Astrocyte (in vitro differentiated cells and primary cell): Measurements from ENCODE around the gene POLDIP3. TPM values are rescaled to one million over a fixed set of nuclear protein-coding genes. Genes with fewer than 3 reads are reported as not detected.
"Not testable (repeated sequence)": the region's sequence is repeated elsewhere in the genome, so short reads cannot be mapped to it uniquely, and the experiment has no call there.

Source experiments
- DNase-seq: peaks from one replicate; pipeline ENCODE4 v3.0.0-alpha.2; 2010; ENCODE audit warnings: low read depth
- FAIRE-seq: peaks from 2 replicates; lab custom pipeline; 2011; peaks lifted over from hg19 to GRCh38; lab: Jason Lieb, UNC
- H2AFZ ChIP-seq: 2 replicates; pipeline ENCODE4 v1.6.0; 2012; ENCODE audit warnings: low read depth, low read length, inconsistent platforms
- H3K27ac ChIP-seq: 2 replicates; pipeline ENCODE4 v1.5.1; 2011; ENCODE audit warnings: low read depth, low read length, inconsistent platforms
- H3K27me3 ChIP-seq: 2 replicates; pipeline ENCODE4 v1.6.0; 2011; ENCODE audit warnings: low read length, inconsistent platforms; ENCODE audit not compliant: insufficient read depth
- H3K36me3 ChIP-seq: 2 replicates; pipeline ENCODE4 v1.5.1; 2011; ENCODE audit warnings: low read length, inconsistent platforms; ENCODE audit not compliant: insufficient read depth
- H3K4me1 ChIP-seq: 2 replicates; pipeline ENCODE4 v1.5.1; 2011; ENCODE audit warnings: low read length, inconsistent platforms; ENCODE audit not compliant: insufficient read depth
- H3K4me2 ChIP-seq: 2 replicates; pipeline ENCODE4 v1.6.0; 2012; ENCODE audit warnings: low read length, inconsistent platforms
- H3K4me3 ChIP-seq: 2 replicates; pipeline ENCODE4 v1.5.1; 2011; ENCODE audit warnings: low read depth, mild to moderate bottlenecking, low read length, inconsistent platforms; ENCODE audit not compliant: insufficient read depth
- H3K79me2 ChIP-seq: 2 replicates; pipeline ENCODE4 v1.6.0; 2012; ENCODE audit warnings: mild to moderate bottlenecking, low read length, inconsistent platforms; ENCODE audit not compliant: insufficient read depth
- H3K9ac ChIP-seq: 2 replicates; pipeline ENCODE4 v1.6.0; 2012; ENCODE audit warnings: mild to moderate bottlenecking, low read length, inconsistent platforms
- H3K9me3 ChIP-seq: 2 replicates; pipeline ENCODE4 v1.5.1; 2012; ENCODE audit warnings: low read depth, mild to moderate bottlenecking, low read length, inconsistent platforms; ENCODE audit not compliant: insufficient read depth
- H4K20me1 ChIP-seq: 2 replicates; pipeline ENCODE4 v1.6.0; 2012; ENCODE audit warnings: low read length, inconsistent platforms; ENCODE audit not compliant: insufficient read depth
- H3K27ac Mint-ChIP-seq: one replicate; pipeline ENCODE4 v1.8.0; 2021; ENCODE audit warnings: mild to moderate bottlenecking, mixed read lengths; ENCODE audit not compliant: unreplicated experiment
- H3K27me3 Mint-ChIP-seq: one replicate; pipeline ENCODE4 v1.8.0; 2021; ENCODE audit warnings: low read depth, mixed read lengths; ENCODE audit not compliant: unreplicated experiment
- H3K36me3 Mint-ChIP-seq: one replicate; pipeline ENCODE4 v1.8.0; 2021; ENCODE audit warnings: low read depth, mixed read lengths; ENCODE audit not compliant: unreplicated experiment
- H3K4me1 Mint-ChIP-seq: one replicate; pipeline ENCODE4 v1.8.0; 2021; ENCODE audit warnings: low read depth, mixed read lengths; ENCODE audit not compliant: unreplicated experiment
- H3K4me3 Mint-ChIP-seq: one replicate; pipeline ENCODE4 v1.8.0; 2021; ENCODE audit warnings: mild to moderate bottlenecking, moderate library complexity, mixed read lengths; ENCODE audit not compliant: unreplicated experiment
- H3K9me3 Mint-ChIP-seq: one replicate; pipeline ENCODE4 v1.8.0; 2021; ENCODE audit warnings: mild to moderate bottlenecking, mixed read lengths; ENCODE audit not compliant: unreplicated experiment
- EZH2 ChIP-seq: IDR thresholded peaks from 2 replicates; pipeline ENCODE4 v1.6.1; 2012; ENCODE audit warnings: mild to moderate bottlenecking, low read length, inconsistent platforms; ENCODE audit not compliant: insufficient read depth
- total RNA-seq: library from RNA; stranded (reverse); gene quantifications from 2 replicates; pipeline ENCODE4 v1.2.1, GENCODE V29; 2021
- TF ChIP-seq, protein P1 (sequence below): IDR thresholded peaks from 2 replicates; pipeline ENCODE4 v1.5.1; 2011; ENCODE audit warnings: low read depth, mild to moderate bottlenecking, inconsistent platforms, low read length, moderate library complexity; ENCODE audit not compliant: insufficient read depth

Gene POLDIP3
- total RNA-seq, 1 donor from 2014 or later, result 57.1 TPM

GRCh38 chr22:42617155-42617983, 2.7 kb upstream of the POLDIP3 start:
- no peak overlapping the region for H3K4me2 ChIP-seq
- peaks cover 22% of the 10 kb centered on the region for H3K4me1 Mint-ChIP-seq

DNA sequence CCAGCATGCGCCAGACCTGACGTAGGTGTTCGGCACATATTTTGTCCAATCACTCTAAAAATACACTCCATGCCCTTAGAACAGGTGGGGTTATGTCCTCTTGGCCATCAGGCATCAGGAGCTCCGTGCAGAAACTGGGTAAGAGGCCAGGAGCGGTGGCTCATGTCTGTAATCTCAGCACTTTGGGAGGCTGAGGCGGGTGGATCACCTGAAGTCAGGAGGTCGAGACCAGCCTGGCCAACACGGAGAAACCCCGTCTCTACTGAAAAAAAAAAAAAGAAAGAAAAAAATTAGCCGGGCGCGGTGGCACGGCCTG, 1.1 kb upstream of the POLDIP3 start:
- Histone ChIP-seq H3K4me2 (peak overlapping the region; percentile 54), H3K4me1 (peaks cover 31% of the 10 kb centered on the region), H3K79me2 (peaks cover 34% of the 10 kb centered on the region), H3K27ac (peak overlapping the region; percentile 99), H4K20me1 (peaks cover 42% of the 10 kb centered on the region), H3K9ac (peak overlapping the region; percentile 4)
- FAIRE-seq, H3K9me3 Mint-ChIP-seq, H3K9me3 ChIP-seq, H3K36me3 ChIP-seq, H3K27me3 ChIP-seq, H3K4me3 ChIP-seq, H3K36me3 Mint-ChIP-seq, H2AFZ ChIP-seq, H3K27me3 Mint-ChIP-seq, DNase-seq: not testable (repeated sequence)
- H3K4me3 Mint-ChIP-seq, result peak overlapping the region; percentile 90
- peak overlapping the region; percentile 99 for H3K27ac Mint-ChIP-seq
- H3K4me1 Mint-ChIP-seq, result peaks cover 22% of the 10 kb centered on the region

More at GRCh38 chr22:42617155-42617983, 2.7 kb upstream of the POLDIP3 start:
- FAIRE-seq (no peak), DNase-seq (no peak)
- no peak overlapping the region for H3K27ac ChIP-seq
- no peaks in the 10 kb centered on the region for H3K27me3 Mint-ChIP-seq
- H3K9me3 Mint-ChIP-seq, result no peaks in the 10 kb centered on the region
- H3K79me2 ChIP-seq, result peaks cover 19% of the 10 kb centered on the region
- no peaks in the 10 kb centered on the region for H3K9me3 ChIP-seq
- no peak overlapping the region for H3K9ac ChIP-seq
- H2AFZ ChIP-seq, result no peak overlapping the region
- no peak overlapping the region for H3K4me3 ChIP-seq
- TF ChIP-seq, protein P1, sequence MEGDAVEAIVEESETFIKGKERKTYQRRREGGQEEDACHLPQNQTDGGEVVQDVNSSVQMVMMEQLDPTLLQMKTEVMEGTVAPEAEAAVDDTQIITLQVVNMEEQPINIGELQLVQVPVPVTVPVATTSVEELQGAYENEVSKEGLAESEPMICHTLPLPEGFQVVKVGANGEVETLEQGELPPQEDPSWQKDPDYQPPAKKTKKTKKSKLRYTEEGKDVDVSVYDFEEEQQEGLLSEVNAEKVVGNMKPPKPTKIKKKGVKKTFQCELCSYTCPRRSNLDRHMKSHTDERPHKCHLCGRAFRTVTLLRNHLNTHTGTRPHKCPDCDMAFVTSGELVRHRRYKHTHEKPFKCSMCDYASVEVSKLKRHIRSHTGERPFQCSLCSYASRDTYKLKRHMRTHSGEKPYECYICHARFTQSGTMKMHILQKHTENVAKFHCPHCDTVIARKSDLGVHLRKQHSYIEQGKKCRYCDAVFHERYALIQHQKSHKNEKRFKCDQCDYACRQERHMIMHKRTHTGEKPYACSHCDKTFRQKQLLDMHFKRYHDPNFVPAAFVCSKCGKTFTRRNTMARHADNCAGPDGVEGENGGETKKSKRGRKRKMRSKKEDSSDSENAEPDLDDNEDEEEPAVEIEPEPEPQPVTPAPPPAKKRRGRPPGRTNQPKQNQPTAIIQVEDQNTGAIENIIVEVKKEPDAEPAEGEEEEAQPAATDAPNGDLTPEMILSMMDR, result no peak
- no peak for TF ChIP-seq EZH2
- peaks cover 29% of the 10 kb centered on the region for H3K4me1 ChIP-seq
- no peak overlapping the region for H3K27ac Mint-ChIP-seq
- H3K36me3 Mint-ChIP-seq, result peaks cover 7% of the 10 kb centered on the region
- H3K36me3 ChIP-seq, result peaks cover 2% of the 10 kb centered on the region
- H3K4me3 Mint-ChIP-seq, result no peak overlapping the region
- no peaks in the 10 kb centered on the region for H3K27me3 ChIP-seq
- H4K20me1 ChIP-seq, result peaks cover 34% of the 10 kb centered on the region

GRCh38 chr22:42615092-42615859, 593 bp upstream of the POLDIP3 start:
- H3K9me3 Mint-ChIP-seq, result no peaks in the 10 kb centered on the region
- H3K4me3 ChIP-seq, result peak overlapping the region; percentile 98
- H3K4me1 Mint-ChIP-seq, result peaks cover 22% of the 10 kb centered on the region
- no peaks in the 10 kb centered on the region for H3K9me3 ChIP-seq
- H3K4me1 ChIP-seq, result peaks cover 26% of the 10 kb centered on the region
- peak overlapping the region; percentile 96 for H3K9ac ChIP-seq
- H3K4me3 Mint-ChIP-seq, result peak overlapping the region; percentile 90
- H3K27ac ChIP-seq, result peak overlapping the region; percentile 99
- no peaks in the 10 kb centered on the region for H3K27me3 ChIP-seq
- H3K27ac Mint-ChIP-seq, result peak overlapping the region; percentile 99
- H3K36me3 Mint-ChIP-seq, result peaks cover 8% of the 10 kb centered on the region
- FAIRE-seq, result peak; percentile 97
- peak overlapping the region; percentile 99 for H3K4me2 ChIP-seq
- no peak for TF ChIP-seq EZH2
- TF ChIP-seq, protein P1, result no peak
- H4K20me1 ChIP-seq, result peaks cover 42% of the 10 kb centered on the region
- H3K36me3 ChIP-seq, result peaks cover 4% of the 10 kb centered on the region
- H3K79me2 ChIP-seq, result peaks cover 40% of the 10 kb centered on the region
- peak overlapping the region; percentile 86 for H2AFZ ChIP-seq
- peak; percentile 99 for DNase-seq
- no peaks in the 10 kb centered on the region for H3K27me3 Mint-ChIP-seq
